Measurements from ENCODE around the gene TSN.

TSN gene

DNA sequence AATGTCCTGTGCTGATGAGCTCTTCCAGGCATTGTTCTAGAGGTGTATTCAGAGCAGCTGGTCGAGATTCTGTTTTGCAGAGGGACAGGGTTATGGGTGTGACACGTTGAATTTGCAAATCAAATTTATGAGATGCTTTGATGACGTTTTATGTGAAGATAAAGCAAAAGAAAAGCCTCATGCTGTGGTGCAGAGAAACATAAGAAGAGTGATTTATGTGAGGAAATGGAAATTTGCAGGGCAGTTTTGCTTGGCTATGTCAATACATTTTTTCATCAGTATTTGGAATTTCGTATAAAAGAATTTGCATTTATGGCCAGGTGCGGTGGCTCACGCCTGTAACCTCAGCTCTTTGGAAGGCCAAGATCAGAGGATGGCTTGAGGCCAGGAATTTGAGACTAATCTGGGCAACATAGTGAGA lies 36.4 kb downstream of the TSN start:
- Histone ChIP-seq H3K27ac (no peak overlapping the region), H3K36me3 (replicated peaks) (no peaks in the 10 kb centered on the region), H3K27me3 (replicated peaks) (no peaks in the 10 kb centered on the region), H3K4me3 (ENCODE audit: low read depth, low read length) (no peak overlapping the region)
- in situ Hi-C loops (cut with HindIII; ENCODE audit: low pct_ligation_motif_present, low sequenced_read_pairs): no loop called here
- TF ChIP-seq, protein P1, sequence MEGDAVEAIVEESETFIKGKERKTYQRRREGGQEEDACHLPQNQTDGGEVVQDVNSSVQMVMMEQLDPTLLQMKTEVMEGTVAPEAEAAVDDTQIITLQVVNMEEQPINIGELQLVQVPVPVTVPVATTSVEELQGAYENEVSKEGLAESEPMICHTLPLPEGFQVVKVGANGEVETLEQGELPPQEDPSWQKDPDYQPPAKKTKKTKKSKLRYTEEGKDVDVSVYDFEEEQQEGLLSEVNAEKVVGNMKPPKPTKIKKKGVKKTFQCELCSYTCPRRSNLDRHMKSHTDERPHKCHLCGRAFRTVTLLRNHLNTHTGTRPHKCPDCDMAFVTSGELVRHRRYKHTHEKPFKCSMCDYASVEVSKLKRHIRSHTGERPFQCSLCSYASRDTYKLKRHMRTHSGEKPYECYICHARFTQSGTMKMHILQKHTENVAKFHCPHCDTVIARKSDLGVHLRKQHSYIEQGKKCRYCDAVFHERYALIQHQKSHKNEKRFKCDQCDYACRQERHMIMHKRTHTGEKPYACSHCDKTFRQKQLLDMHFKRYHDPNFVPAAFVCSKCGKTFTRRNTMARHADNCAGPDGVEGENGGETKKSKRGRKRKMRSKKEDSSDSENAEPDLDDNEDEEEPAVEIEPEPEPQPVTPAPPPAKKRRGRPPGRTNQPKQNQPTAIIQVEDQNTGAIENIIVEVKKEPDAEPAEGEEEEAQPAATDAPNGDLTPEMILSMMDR (IDR thresholded peaks at IDR 0.05; ENCODE audit: low read depth, low read length, missing control alignments): no peak
- DNase-seq: no peak

- DNase-seq: no peak
- in situ Hi-C loops (cut with HindIII; ENCODE audit: low pct_ligation_motif_present, low sequenced_read_pairs): no loop called here
Measured at GRCh38 chr2:121793816-121794215, 38.4 kb downstream of the TSN start.

GRCh38 chr2:121794233-121794632 lies 38.8 kb downstream of the TSN start:
- in situ Hi-C loops (cut with HindIII; ENCODE audit: low pct_ligation_motif_present, low sequenced_read_pairs): no loop called here
- TF ChIP-seq, protein P1 (IDR thresholded peaks at IDR 0.05; ENCODE audit: low read depth, low read length, missing control alignments): no peak
- DNase-seq: no peak
- no peaks in the 10 kb centered on the region for H3K27me3 ChIP-seq (replicated peaks)
- no peak overlapping the region for H3K27ac ChIP-seq
- no peak overlapping the region for H3K4me3 ChIP-seq (ENCODE audit: low read depth, low read length)
- no peaks in the 10 kb centered on the region for H3K36me3 ChIP-seq (replicated peaks)

More at GRCh38 chr2:121793816-121794215, 38.4 kb downstream of the TSN start:
- H3K4me3 ChIP-seq (ENCODE audit: low read depth, low read length): no peak overlapping the region
- no peaks in the 10 kb centered on the region for H3K27me3 ChIP-seq (replicated peaks)
- H3K36me3 ChIP-seq (replicated peaks): no peaks in the 10 kb centered on the region
- TF ChIP-seq, protein P1 (IDR thresholded peaks at IDR 0.05; ENCODE audit: low read depth, low read length, missing control alignments): no peak
- no peak overlapping the region for H3K27ac ChIP-seq

DNA sequence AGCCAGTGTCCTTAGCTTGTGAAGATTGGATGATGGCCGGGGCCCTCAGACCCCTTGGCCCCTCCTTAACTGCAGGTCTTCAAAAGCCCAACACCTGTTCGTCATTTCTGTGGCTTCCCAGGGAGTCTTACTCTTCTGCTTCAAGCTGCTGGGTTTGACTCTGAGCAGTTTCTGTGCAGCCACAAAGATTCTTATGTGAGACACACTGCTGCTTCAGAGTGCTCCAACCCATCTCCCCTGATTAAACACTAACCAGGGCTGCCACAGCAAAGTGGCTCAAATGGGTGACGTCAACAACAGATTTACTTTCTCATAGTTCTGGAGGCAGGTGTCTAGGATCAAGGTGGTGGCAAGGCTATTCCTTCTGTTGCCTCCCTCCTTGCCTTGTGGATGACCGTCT lies 40.8 kb downstream of the TSN start:
- H3K4me3 ChIP-seq (ENCODE audit: low read depth, low read length): no peak overlapping the region
- in situ Hi-C loops (cut with HindIII; ENCODE audit: low pct_ligation_motif_present, low sequenced_read_pairs): no loop called here
- H3K36me3 ChIP-seq (replicated peaks): no peaks in the 10 kb centered on the region
- TF ChIP-seq, protein P1 (IDR thresholded peaks at IDR 0.05; ENCODE audit: low read depth, low read length, missing control alignments): no peak
- no peak for DNase-seq
- no peak overlapping the region for H3K27ac ChIP-seq
- no peaks in the 10 kb centered on the region for H3K27me3 ChIP-seq (replicated peaks)

- Histone ChIP-seq H3K36me3 (replicated peaks) (no peaks in the 10 kb centered on the region), H3K4me3 (ENCODE audit: low read depth, low read length) (no peak overlapping the region), H3K27me3 (replicated peaks) (no peaks in the 10 kb centered on the region), H3K27ac (no peak overlapping the region)
- in situ Hi-C loops (cut with HindIII; ENCODE audit: low pct_ligation_motif_present, low sequenced_read_pairs): no loop called here
- no peak for DNase-seq
- TF ChIP-seq, protein P1 (IDR thresholded peaks at IDR 0.05; ENCODE audit: low read depth, low read length, missing control alignments): no peak
Measured at GRCh38 chr2:121798617-121799016, 43.2 kb downstream of the TSN start.

- no peak overlapping the region for H3K4me3 ChIP-seq (ENCODE audit: low read depth, low read length)
- DNase-seq: no peak
- H3K27ac ChIP-seq: no peak overlapping the region
- TF ChIP-seq, protein P1 (IDR thresholded peaks at IDR 0.05; ENCODE audit: low read depth, low read length, missing control alignments): no peak
- H3K27me3 ChIP-seq (replicated peaks): no peaks in the 10 kb centered on the region
- no peaks in the 10 kb centered on the region for H3K36me3 ChIP-seq (replicated peaks)
- in situ Hi-C loops (cut with HindIII; ENCODE audit: low pct_ligation_motif_present, low sequenced_read_pairs): no loop called here
Measured at GRCh38 chr2:121801916-121802315, 46.5 kb downstream of the TSN start.
